Stimulated activated CD4-positive, alpha-beta T cell treated with anti-CD3 and anti-CD28 coated beads, Interleukin-12 subunit alpha, Interleukin-12 subunit beta, amount 100 ng/mL, for 48 hours (primary cell): ENCODE measurements around the gene SEH1L.

ENCODE experiments used
- DNase-seq, 3 donors: peaks; one replicate each; pipeline ENCODE4 v3.0.0-alpha.2; 2020; ENCODE audit warnings: low read depth in 2 of 3, low spot score in 1 of 3

The SEH1L gene

GRCh38 chr18:13036622-13037320 lies 89.0 kb downstream of the SEH1L start:
- no peak for DNase-seq
